Fibroblast of peridontal ligament (primary cell): ENCODE results near the gene TWSG1.
"Not testable (repeated sequence)": the region's sequence is repeated elsewhere in the genome, so short reads cannot be mapped to it uniquely, and the experiment has no call there.

Experiments used
- DNase-seq: peaks from one replicate; pipeline ENCODE4 v3.0.0-alpha.2; 2010; ENCODE audit errors: extremely low read depth

Gene TWSG1

DNA sequence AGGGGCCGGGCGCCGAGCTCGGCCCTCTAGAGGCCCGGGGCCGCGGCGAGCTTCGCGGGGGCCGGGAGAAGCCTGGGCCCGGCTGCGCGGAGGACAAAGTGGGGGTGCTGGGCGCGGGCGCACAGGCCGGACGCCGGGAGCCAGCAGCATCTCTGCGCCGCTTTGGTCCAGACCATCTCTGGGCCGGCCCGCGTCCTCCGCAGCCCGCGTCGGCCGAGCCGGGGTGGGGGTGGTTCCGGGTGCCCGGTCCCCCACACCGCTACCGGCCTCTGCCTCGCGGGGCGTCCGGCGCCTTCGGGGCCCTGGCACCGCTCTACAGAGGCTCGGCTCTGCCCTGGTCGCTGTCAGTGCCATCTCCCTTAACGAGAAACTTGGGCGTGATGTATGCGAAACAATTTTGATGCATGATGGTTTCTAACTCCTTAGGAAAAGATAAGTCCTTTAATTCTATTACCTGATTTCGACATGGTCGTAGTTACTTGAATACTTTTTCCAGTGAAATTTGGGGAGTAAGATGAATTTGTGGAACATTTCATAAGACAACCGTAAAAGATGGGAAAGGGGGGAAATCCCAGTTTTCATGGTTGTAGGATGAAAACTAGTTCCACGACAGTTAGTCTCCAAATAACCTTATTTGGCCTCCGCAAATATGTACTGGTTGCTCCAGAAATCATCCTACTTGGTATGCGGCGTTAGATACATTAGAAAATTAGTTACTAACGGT, 562 bp downstream of the TWSG1 start:
- peak; percentile 46 for DNase-seq

DNA sequence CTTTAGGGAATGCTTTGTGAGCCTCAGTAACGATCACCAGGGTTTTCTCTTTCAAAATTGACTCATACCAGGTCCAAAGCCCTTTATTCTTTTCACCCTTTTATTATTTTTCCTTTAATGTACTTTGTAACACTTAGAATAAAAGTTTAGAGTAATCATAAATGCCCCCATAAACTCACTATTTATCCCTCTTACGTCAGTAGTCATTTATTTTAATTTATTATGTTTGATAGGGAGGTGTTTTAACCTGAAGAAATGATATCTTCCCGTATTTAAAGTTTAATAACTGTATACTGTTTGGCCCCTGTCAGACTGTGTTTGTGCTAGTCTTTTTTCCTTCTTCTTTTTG, 1.1 kb downstream of the TWSG1 start:
- no peak for DNase-seq

DNA sequence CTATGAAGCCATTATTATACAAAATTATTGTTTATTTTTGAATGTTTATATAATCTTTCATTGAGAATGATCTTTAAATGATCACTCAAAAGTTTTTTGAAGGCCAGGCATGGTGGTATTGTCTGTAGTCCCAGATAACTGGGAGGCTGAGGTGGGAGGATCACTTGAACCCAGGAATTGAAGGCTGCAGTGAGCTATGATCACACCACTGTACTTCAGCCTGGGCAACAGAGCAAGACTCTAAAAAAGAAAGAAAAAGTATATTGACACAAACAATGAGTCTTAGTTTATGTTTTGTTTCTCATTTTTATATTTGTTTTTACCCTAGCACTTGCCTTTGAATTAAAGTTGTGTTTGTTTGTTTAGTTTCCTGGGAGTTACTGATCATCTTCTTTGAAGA, 2.3 kb downstream of the TWSG1 start:
- DNase-seq = no peak

DNA sequence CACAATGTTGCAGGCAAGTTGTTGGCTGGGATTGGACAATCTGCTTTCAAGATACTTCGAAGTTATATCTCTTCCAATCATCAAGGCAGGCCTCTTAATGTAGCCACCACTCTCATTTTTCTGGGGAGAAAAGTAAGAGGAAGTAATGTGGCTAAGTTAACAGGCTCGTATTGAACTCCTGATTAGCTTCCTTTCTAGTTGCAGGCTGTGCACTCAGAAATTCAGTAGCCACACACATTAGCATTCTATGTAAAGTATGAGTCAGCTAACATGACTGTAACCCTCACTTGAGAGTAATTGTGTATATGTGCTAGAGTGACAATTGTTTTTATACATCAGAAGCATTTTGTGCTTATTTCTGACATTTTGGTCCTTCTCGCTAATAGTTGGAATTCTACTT, 3.3 kb downstream of the TWSG1 start:
- peak; percentile 25 for DNase-seq

DNA sequence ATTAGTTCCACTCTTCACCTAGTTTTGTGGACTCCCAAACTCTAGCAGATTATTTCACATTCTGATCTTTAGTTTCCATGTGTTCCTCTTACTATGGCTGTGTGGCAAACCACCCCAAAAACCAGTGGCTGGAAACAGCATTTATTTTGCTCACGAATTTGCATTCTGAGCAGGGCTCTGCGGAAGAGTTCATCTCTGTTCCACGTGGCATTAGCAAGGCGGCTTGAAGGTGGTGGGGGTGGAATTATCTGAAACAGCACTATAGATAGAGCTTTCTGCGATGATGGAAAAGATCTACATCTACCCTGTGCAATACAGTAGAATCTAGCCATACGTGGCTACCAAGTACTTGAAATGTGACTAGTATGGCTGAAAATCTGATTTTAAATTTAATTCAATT, 5.9 kb downstream of the TWSG1 start:
- DNase-seq = no peak

DNA sequence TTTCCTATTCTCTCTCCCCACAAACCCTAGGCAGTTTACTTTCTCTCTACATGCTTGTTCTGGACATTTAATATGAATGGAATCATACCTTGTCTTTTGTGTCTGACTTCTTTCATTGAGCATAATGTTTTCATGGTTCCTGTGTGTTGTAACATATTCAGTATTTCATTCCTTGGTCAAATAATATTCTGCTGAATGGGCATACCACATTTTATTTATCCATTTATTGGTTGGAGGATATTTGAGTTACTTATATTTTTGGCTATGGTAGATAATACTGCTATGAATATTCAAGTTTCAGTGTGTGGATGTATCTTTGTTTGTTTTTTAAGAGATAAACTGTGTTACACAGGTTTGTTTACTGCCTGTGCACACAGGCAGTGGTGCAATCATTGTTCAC, 9.0 kb downstream of the TWSG1 start:
- no peak for DNase-seq

DNA sequence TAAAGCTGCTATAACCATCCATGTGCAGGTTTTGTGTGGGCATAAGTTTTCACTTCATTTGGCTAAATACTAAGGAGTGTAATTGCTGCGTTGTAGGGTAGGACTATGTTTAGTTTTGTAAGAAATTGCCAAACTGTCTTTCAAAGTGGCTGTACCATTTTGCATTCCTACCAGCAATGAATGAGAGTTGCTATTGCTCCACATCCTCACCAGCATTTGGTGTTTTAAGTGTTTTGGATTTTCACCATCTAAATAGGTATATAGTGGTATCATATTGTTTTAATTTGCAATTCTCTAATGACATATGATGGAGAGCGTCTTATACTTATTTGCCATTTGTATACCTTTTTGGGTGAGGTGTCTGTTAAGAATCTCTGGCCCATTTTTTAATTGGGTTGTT, 12.2 kb downstream of the TWSG1 start:
- DNase-seq = no peak

DNA sequence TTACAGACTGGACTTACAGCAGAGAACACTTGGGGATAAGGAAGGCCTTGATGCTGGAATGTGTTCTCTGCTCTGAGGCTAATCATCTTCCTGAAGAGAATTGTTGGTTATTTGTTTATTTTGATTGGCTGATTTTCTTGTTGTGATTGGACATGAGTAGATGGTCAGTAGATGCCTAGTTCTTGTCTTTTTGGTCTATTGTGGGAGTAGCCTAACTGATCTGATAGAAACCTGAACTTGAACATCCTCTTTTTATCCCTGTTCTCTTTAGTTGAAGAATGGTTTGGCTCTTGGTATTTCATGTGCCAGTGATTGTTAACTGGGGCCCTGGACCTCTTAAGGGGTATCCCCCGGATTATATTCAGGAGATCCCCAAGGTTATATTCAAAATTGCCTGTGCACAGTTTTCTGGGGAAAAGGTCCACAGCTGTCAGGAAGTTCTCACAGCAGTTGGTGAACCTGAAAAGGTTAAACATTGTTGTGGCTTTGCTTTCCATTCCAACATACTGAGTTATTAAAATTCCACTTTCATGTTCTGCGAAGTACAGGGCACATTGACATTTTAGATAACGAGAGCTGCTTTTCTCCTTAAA, 13.6 kb downstream of the TWSG1 start:
- DNase-seq = peak; percentile 55

DNA sequence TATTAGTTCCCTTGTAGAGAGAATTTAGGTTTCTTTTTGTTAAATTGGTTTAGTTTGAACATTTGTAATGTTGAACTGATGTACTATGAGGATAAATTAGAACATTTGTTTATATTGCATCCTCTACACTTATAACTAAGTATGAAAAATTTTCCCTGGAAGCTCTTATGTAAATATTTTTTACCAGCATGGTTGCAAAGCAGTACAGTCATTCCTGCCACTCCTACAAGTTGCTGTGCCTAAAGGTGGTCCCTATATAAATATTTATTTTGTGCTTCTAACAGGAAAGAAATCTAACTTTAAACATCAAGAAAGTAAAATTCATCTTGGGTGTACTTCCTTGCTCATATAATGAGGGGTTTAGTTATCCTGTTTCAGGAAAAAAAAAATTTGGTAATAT, 14.2 kb downstream of the TWSG1 start:
- peak; percentile 40 for DNase-seq

DNA sequence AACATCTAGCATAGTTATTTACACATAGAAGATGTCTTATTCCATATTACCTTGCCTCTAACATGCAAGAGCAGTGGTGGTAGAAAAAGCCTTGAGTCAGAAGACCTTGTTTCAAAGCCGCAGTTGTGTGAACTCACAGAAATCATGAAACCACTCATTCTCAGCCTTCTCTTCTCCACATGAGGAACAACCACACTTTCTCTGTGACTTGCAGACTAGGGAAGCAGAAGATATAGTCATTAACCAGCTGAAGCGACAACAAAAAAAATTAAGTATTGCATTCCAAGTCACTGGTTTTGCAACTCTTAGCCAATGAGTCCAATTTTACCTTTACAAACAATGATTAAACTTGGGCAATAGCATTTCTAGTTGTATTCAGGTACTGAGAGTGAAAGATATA, 19.0 kb downstream of the TWSG1 start:
- no peak for DNase-seq

DNA sequence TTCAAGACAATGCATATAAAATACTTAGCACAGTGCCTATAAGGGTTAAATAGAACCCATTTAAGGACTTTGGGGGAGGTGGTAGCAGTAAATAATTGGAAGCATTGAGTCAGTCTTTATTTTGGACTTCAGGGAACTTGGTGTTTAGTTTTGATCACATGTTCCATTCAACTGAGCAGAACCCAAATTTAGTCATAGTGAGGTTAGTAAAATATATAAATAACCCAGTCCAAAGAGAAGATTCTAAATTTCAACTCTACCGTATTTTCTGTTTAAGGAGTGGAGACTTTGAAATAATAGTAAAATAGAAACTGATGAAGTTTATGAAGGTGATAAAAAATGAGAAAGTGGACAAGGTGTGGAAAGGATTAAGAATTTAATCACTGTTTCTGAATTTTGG, 19.7 kb downstream of the TWSG1 start:
- DNase-seq = peak; percentile 73

DNA sequence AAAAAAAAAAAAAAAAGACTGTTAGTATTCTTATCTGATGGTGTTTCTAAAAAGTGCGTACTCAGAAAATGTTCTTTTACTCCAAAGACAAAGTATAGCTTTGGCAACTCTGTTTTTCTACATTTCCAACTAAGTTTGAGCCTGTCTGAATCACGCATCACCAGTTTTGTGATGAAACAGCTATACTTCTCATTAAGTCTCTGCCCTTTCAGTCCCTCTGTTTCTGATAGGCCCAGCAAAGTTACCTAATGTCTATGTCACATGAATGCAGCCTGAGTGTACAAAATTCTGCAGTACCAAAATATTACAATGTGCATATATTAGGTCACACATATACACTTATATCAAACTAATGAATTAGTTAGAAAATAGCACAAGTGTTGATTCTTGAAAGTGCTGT, 22.4 kb downstream of the TWSG1 start:
- no peak for DNase-seq

DNA sequence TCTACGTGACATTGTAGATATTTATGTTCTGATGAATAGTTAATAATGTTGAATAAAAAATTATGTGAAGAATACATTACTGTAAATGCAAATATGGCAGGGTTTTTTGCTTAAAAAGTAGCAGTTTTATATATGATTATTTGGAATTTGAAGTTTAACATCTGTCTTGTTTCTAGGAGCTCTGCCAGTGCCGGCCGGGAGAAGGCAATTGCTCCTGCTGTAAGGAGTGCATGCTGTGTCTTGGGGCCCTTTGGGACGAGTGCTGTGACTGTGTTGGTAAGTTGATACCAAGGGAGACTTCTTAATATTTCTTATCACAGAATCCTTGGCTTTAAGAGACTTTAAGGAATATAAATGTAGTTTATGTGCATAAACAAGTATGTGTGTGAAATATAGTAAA, 25.2 kb downstream of the TWSG1 start:
- DNase-seq = no peak

DNA sequence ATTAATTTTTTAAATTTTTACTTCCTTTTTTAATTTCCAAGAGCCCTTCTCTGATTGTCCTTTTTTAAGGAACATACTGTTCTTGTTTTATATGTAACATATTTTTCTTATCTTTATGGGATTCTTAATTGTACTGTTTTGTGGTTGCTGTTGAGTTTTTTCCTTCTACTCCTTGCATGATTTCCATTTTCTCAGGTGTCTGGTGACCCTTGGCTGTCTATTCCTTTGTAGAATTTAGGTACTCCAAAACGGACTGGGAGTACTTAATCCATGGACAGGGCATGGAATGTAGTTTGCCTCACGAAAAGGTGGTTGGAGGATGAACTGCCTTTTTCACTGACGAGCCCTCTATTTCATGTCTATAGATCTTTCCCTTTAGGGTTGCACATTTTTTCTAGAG, 26.6 kb downstream of the TWSG1 start:
- no peak for DNase-seq

DNA sequence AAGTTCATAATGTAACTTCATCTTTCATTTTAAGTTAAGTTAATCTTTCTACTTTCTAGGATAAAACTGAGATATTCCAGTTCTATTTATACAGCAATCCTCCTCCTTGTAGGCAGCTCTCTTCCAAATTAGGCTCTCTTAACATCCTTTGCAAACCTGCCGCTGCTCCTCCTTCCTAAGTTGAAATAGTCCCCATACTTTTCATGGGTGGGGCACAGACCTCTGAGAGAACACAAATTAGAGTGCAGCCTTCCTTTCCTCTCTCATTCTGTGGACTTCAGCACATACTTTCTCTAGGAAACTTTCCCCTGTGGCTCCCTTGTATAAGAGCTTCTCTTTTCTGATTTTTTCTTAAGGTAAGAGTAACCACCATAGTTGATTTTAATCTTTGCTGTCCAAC, 28.3 kb downstream of the TWSG1 start:
- DNase-seq = no peak

DNA sequence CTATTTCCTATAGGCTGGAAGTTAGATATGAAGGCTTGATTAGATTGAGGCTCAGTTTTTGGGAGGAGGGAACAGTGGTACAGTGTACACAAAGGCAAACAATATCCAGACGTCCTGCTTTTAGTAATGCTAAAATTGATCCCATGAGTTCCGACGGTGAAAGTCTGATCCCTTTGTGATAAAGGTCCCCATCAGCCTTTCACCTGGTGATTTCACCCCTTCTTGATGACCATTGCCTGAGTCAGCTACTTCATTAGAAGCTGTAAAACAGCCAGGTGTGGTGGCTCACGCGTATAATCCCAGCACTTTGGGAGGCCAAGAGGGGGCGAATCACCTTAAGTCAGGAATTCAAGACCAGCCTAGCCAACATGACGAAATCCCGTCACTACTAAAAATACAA, 29.7 kb downstream of the TWSG1 start:
- no peak for DNase-seq

DNA sequence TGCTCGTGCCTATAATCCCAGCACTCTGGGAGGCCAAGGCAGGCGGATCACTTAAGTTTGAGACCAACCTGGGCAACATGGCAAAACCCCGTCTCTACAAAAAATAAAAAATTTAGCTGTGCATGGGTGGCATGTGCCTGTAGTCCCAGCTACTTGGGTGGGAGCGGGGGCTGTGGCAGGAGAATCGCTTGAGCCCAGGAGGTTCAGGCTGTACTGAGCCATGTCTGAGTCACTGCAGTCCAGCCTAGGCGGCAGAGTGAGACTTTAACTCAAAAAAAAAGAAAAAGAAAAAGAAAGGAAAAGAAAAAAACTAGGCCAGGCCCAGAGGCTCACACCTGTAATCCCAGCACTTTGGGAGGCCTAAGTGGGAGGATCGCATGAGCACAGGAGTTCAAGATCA, 30.8 kb downstream of the TWSG1 start:
- no peak for DNase-seq

DNA sequence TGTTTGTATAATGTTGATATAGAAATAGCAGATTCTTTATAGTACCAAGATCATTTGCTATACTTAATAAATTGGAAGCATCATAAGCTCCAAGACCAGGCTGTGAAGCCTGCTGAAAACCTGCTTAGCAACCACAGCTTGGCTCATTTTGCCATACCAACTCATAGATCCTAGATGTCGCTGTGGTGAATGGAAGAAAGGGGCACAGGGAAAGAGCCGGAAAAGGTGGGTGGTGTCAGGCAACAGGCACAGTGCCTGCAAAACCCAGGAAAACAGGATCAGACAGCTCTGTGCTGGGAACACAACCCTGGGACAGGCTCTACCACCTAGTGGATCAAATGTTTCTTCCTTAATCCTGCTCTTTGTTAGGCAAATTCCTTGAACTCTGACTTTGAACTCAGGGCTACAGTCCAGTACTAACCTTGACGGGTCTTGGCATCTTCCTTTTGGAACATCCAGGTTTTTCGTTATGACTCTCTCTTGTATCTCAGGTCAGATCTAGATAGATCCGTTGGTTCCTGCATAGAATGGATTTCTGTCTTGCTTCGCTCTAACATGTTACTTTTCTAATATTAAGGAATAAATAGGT, 31.6 kb downstream of the TWSG1 start:
- DNase-seq = peak; percentile 54

DNA sequence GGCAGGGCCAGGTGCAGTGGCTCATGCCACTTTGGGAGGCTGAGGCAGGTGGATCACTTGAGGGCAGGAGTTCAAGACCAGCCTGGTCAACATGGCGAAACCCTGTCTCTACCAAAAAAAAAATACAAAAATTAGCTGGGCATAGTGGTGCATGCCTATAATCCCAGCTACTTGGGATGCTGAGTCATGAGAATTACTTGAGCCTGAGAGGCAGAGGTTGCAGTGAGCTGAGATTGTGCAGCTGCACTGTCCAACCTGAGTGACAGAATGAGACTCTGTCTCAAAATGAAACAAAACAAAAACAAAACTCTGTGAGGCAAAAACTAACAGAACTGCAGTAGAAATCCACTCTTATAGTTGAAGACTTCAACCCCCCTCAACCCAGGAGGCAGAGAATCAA, 38.7 kb downstream of the TWSG1 start:
- not testable (repeated sequence) for DNase-seq

DNA sequence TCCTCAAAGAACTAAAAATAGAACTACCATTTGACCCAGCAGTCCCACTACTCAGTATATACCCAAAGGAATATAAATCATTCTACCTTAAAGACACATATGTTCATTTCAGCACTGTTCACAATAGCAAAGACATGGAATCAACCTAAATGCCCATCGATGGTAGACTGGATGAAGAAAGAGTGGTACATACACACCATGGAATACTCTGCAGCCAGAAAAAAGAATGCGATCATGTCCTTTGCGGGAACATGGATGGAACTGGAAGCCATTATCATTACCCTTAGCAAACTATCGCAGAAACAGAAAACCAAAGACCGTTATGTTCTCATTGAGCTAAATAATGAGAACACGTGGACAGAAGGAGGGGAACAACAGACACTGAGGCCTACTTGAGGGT, 44.5 kb downstream of the TWSG1 start:
- DNase-seq = no peak

DNA sequence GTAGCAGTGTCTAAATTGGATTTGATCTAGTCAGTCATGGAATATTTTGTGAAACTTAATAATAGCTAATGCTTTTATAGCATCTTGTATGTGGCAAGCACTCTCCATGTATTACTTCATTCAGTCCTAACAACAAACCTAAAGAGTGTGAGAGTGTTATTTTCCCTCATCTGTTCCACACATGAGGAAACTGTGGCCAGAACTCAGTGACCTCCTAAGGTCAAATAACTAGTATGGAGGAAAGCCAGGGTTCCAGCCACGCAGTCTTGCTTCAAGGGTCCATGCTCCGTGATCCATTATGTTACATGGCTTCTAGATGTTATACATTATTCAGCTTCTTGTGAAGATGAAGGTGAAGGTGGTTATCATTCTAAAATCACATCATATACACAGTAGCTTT, 45.5 kb downstream of the TWSG1 start:
- peak; percentile 69 for DNase-seq

DNA sequence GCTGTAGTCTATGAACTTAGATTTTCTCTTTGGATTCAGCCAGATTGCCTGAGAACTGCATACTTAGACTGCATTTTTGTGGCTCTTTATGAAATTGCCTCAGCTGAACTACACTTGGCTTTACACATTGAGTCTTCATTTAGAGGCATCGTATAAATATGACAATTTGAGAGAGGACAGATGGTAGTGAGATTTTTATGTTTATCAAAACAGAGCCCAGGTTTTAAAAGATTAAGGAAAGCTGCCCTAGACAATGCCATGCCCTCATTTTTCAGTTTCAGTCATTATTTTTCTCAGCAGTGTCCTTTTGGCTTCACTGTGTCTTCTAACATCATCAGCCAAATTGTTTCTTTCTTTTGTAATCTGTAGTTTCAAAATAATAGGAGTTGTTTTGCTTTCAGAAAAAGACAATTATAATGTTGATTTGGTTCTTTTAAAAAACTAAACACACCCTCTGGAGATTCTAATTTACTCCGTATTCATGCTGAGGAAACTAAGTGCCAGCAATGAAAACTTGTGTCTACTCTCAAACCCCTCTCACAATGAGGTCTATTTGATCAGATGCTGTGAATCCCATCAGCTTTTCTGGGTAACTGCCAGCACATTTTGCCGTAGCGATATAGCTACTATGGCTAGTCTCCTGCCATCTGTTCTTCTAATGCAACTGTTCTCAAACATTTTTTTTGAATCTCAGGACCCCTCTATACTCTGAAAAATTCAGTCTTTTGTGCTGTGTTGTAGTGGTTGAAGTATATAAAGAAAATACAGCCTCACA, 46.2 kb downstream of the TWSG1 start:
- peak; percentile 84 for DNase-seq

DNA sequence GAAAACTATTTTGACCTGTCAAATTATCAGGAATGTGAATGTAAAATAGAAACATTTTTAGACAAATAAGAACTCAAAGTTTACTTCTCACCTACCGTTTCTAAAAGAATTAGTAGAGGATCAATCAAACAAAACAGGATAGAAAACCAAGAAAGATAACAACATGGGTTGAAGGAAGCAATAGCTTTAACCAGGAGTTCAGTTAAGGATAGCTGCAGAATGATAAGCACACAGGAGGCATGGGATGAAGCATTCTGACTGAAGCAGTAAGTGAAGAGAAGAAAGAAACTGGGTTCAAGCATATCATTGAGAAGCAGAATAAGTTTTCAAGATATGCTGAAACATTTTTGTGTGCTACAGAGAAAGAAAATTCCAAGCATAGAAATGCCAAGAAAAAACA, 52.3 kb downstream of the TWSG1 start:
- no peak for DNase-seq
